ENCODE data around the gene ADCY2. TPM values are rescaled to one million over a fixed set of nuclear protein-coding genes. Genes with fewer than 3 reads are reported as not detected.

ADCY2 gene
- total RNA-seq, 4 donors from 2014 or later: 0.34 to 2.7 (median 1.5) TPM

DNA sequence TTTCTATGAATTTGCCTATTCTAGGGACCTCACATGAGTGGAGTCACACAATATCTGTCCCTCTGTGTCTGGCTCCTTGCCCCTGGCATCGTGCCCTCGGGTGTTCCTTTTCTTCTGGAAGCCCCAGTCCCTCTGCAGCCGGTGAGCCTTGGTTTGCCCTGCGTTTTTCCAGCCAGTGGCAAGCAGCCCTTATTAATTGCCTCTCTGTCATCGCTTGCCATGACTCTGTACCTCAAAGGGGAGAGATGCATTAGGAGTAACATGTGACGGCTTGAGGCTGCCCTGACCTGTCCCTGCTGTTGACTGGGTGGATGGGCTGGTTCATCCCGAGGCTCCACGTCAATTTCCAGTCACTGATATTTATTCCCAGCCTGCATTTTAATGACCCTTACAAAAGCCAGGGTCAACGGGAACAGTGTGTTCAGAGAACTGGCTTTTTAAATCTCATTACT lies 367.7 kb downstream of the ADCY2 start:
- intact Hi-C loops (cut with DNase I): no loop called here
- Histone ChIP-seq H3K4me1 (no peaks in the 10 kb centered on the region), H3K4me3 (replicated peaks in 1 of 3) (no peak overlapping the region), H3K27me3 (no peaks in the 10 kb centered on the region), H3K36me3 (no peaks in the 10 kb centered on the region), H3K27ac (no peak overlapping the region), H3K9me3 (no peaks in the 10 kb centered on the region)
- TF ChIP-seq POLR2A (IDR thresholded peaks at IDR 0.05): no peak
- TF ChIP-seq, protein P1, sequence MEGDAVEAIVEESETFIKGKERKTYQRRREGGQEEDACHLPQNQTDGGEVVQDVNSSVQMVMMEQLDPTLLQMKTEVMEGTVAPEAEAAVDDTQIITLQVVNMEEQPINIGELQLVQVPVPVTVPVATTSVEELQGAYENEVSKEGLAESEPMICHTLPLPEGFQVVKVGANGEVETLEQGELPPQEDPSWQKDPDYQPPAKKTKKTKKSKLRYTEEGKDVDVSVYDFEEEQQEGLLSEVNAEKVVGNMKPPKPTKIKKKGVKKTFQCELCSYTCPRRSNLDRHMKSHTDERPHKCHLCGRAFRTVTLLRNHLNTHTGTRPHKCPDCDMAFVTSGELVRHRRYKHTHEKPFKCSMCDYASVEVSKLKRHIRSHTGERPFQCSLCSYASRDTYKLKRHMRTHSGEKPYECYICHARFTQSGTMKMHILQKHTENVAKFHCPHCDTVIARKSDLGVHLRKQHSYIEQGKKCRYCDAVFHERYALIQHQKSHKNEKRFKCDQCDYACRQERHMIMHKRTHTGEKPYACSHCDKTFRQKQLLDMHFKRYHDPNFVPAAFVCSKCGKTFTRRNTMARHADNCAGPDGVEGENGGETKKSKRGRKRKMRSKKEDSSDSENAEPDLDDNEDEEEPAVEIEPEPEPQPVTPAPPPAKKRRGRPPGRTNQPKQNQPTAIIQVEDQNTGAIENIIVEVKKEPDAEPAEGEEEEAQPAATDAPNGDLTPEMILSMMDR (IDR thresholded peaks at IDR 0.05): no peak
- WGBS, 2 donors: 69 to 70% methylated on average over 9 of the region's 9 CpGs
- DNase-seq: peak in 1 of 2 donors; percentile 8

DNA sequence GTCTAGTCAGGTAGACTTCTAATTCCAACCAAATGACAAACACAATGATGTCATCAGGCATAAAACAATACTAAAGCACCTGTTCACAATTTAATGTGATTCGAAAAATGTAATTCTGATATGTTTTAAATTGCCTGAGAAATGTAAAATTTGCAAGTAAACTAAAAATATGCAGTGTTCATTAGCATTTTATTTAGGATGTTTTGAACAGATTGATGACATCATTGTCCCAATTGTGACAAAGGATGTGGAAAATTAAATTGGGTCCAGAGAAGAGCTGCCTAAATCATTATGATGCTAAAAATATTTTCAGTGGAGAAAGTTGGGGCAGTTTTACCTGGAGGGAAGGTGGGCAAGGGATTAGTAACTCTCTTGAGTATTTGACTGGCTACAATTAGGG lies 368.5 kb downstream of the ADCY2 start:
- no peaks in the 10 kb centered on the region for H3K36me3 ChIP-seq
- no peaks in the 10 kb centered on the region for H3K9me3 ChIP-seq
- no peaks in the 10 kb centered on the region for H3K4me1 ChIP-seq
- H3K27me3 ChIP-seq: no peaks in the 10 kb centered on the region
- no peak for DNase-seq
- 67 to 75% methylated on average over 1 of the region's 1 CpG for WGBS, 2 donors
- H3K27ac ChIP-seq: no peak overlapping the region
- intact Hi-C loops (cut with DNase I): no loop called here
- no peak overlapping the region for H3K4me3 ChIP-seq (replicated peaks in 1 of 3)
- TF ChIP-seq, protein P1 (IDR thresholded peaks at IDR 0.05): no peak
- TF ChIP-seq POLR2A (IDR thresholded peaks at IDR 0.05): no peak

DNA sequence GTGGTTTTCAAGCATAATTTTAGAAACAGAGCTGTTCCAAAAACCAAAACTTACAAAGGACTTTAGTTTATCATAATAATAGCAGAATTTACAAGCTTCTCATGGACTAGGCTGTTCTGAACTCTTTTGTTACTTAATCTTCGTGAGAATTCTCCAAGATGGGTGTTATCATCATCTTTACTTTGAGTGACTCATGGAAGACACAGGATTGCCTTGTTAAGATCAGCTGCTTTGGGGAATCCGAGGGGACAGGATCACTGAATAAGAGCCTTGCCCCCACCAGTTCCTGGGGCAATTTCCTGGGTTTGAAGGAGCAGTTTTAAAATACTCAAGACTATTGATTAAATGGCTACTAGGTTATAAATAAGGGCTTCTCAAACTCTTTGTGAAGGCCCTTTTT lies 374.5 kb downstream of the ADCY2 start:
- Histone ChIP-seq H3K9me3 (no peaks in the 10 kb centered on the region), H3K4me3 (replicated peaks in 1 of 3) (no peak overlapping the region), H3K27me3 (no peaks in the 10 kb centered on the region), H3K36me3 (no peaks in the 10 kb centered on the region), H3K4me1 (no peaks in the 10 kb centered on the region), H3K27ac (no peak overlapping the region)
- TF ChIP-seq, protein P1 (IDR thresholded peaks at IDR 0.05): no peak
- TF ChIP-seq POLR2A (IDR thresholded peaks at IDR 0.05): no peak
- WGBS, 2 donors: 64 to 68% methylated on average over 2 of the region's 2 CpGs
- intact Hi-C loops (cut with DNase I): no loop called here
- DNase-seq: no peak

DNA sequence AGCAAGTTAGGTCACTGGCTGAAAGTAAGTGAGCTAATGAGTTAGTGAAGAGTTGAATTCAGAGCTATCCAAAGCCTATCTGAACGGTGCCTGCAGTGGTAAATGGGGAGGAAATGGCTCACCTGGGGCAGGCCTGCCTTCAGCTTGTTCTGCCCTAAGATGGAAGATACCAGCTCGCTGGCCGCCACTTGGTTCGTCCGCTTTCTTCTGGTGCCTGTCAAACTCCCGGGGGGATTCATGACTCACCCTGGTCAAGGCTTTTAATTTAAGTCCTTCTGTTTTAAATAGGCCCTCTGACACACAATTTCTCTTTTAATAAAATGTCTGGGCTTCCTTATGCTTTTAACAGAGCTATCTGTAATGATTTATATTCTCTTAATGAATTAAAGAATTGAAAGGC lies 376.2 kb downstream of the ADCY2 start:
- WGBS, 2 donors: 92 to 94% methylated on average over 6 of the region's 6 CpGs
- intact Hi-C loops (cut with DNase I): no loop called here

DNA sequence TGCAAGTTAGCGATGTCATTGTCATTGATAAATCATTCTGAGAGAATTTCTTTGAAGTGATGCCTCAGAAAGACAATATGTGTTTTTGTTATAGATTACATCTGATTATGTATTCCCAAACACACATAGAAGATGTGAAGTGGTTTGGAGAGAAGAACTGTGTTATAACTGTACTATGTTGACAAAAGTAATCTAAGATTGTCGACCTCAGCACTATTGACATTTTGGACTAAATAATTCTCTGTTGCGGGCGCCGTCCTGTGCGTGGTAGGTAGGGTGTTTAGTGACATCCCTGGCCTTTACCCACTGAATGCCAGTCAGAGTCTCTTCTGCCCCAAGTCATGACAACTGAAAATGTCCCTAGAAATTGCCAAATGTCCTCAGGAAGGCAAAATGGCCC lies 377.2 kb downstream of the ADCY2 start:
- TF ChIP-seq, protein P1 (IDR thresholded peaks at IDR 0.05): no peak
- TF ChIP-seq POLR2A (IDR thresholded peaks at IDR 0.05): no peak
- H3K36me3 ChIP-seq: no peaks in the 10 kb centered on the region
- intact Hi-C loops (cut with DNase I): no loop called here
- H3K27me3 ChIP-seq: no peaks in the 10 kb centered on the region
- no peaks in the 10 kb centered on the region for H3K4me1 ChIP-seq
- H3K9me3 ChIP-seq: no peaks in the 10 kb centered on the region
- H3K4me3 ChIP-seq (replicated peaks in 1 of 3): no peak overlapping the region
- no peak overlapping the region for H3K27ac ChIP-seq
- WGBS, 2 donors: 91% methylated on average over 6 of the region's 6 CpGs
- DNase-seq: no peak

More for the DNA sequence above, 376.2 kb downstream of the ADCY2 start:
- H3K36me3 ChIP-seq: no peaks in the 10 kb centered on the region
- TF ChIP-seq, protein P1 (IDR thresholded peaks at IDR 0.05): no peak
- no peak for TF ChIP-seq POLR2A (IDR thresholded peaks at IDR 0.05)
- H3K9me3 ChIP-seq: no peaks in the 10 kb centered on the region
- H3K4me1 ChIP-seq: no peaks in the 10 kb centered on the region
- H3K27ac ChIP-seq: no peak overlapping the region
- no peak overlapping the region for H3K4me3 ChIP-seq (replicated peaks in 1 of 3)
- no peaks in the 10 kb centered on the region for H3K27me3 ChIP-seq
- no peak for DNase-seq
